NCI-H1092 (cell line): Measurements from ENCODE around the gene INPP5A.
"Not testable (repeated sequence)": the region's sequence is repeated elsewhere in the genome, so short reads cannot be mapped to it uniquely, and the experiment has no call there.

Experiments used
- DNase-seq: peaks from one replicate; lab custom pipeline; 2025; lab: John Stamatoyannopoulos, UW

INPP5A gene

DNA sequence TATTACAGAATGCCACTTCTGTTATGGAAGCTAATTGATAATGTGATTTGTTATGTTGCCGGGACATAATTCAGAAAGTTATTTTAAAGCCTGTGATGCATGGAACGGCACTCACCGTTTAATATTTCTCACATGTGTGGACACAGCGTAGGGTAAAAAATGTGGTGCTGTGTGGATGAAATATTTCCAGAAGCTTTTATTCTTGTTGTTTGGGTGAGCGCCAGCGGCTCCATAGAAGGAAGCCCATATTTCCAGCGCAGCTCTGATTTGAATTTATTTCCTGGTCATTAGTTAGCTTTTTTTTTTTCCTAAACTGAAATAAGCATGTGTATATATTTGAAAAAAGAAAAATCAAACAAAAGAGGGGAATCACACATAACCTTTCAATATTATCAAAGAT, 268.5 kb downstream of the INPP5A start:
- no peak for DNase-seq

DNA sequence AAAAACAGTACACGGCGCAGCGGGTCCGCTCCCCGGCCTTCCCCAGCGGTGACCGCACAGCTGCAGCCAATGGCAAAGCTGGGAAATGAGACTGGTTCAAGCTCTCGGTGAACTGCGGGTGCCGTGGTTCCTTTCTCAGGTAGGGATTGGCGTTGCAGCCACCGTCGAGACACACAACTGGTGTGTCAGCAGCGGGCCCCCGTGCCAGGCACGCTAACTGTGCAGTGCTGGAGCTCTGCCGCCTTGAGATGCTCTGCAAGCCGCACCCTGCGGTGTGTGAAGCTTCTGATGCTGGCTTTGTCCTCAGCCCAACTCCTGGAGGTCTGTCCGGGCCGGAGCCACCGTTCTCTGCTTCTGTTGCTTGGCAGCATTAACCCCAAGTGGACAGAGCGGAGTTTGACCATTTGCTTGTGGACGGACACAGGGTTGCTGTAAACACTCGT, 269.0 kb downstream of the INPP5A start:
- DNase-seq: no peak

- no peak for DNase-seq
These were observed 270.0 kb downstream of the INPP5A start for GRCh38 chr10:132807621-132808049.

DNA sequence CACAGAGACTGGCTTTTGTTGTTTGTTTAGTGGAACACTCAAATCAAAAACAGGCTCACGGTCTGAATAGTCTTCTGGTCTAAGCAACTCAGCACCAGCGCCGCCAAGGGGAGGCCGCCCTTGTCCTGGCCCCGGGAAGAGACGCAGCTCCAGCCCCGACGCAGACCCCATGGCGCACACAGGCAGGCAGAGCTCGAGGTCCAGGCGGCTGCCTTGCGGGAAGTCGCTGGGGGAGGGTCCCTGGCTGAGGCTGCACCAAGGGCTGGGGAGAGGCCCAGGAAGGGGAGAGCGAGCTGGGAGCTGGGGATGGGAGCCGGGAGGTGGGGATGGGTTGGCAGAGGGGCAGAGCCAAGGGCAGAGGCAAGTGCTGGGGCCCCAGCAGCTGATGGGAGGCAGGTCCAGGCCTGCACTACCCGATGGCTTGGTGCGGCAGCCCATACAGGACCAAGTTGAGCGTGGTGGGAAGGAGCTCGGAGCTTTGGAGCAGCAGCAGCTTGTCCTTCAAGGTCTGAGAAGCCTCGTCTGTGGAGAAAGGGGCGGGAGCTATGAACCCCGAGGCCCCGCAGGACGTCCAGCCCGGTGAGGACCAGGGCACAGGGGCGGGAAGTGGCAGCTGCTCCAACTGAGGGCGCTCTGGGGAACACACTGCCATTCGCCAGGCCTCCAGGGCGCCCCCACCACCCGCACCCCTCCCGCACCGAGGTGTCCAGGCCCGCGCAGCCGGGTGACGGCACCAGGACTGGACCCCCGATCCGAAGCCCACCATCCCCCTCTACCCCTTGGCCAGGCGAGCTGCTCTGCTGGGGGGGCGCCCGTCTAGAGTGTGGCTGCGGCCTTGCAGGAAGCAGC, 271.0 kb downstream of the INPP5A start:
- DNase-seq: no peak

- no peak for DNase-seq
These were observed 271.9 kb downstream of the INPP5A start for GRCh38 chr10:132809232-132810140.

DNA sequence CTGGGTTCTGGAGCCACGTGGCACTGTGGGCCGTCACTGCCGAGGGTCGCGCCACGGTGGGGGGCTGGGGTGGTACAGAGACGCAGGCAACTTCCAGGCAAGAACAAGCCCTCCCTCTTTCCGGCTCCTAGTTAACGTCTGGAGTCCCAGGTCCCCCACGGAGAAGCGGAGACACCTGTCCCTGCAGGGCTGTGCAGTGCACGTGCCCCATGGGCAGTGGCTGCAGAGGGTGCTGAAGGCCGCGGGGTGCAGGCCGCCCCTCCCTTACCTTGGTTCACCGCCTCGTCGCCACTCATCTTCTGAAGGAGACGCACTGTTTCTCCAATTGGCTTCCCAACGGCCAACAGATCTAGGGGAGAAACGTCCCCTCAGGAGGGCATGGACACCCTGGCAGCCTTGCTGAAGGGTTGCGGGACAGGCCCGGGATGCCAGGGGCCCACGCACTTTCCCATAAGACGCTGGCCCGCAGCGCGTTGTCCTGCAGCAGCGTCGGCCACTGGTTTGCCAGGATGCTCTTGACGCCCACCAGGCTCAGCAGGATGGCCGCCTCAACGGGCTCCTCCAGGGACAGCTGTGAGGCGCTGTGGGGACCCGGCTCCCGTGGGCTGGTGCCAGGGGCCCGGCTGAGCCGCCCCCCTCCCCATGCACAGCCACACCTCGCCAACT, 272.7 kb downstream of the INPP5A start:
- no peak for DNase-seq

GRCh38 chr10:132810807-132811700, 273.5 kb downstream of the INPP5A start:
- DNase-seq: no peak

GRCh38 chr10:132811891-132812481, 274.4 kb downstream of the INPP5A start:
- DNase-seq: no peak

DNA sequence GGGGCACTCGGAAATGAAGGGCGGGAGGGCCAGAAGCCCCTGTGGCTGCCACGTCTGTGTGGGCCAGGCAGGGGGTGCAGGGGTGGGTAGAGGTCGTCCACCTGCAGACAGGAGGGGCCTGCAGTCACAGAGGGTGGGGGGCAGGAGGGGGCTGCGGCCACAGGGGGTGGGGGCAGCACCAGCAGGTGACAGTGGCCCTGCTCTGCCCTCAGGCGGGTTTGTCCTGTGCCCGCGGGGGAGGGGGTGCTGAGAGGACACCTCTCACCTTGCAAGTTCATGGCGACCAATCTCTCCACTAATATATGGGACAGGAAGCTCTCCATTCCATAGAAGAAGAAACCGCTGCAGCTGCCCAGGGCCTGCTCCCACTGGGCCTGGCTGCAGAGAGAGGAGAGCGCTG, 274.9 kb downstream of the INPP5A start:
- DNase-seq: no peak

DNA sequence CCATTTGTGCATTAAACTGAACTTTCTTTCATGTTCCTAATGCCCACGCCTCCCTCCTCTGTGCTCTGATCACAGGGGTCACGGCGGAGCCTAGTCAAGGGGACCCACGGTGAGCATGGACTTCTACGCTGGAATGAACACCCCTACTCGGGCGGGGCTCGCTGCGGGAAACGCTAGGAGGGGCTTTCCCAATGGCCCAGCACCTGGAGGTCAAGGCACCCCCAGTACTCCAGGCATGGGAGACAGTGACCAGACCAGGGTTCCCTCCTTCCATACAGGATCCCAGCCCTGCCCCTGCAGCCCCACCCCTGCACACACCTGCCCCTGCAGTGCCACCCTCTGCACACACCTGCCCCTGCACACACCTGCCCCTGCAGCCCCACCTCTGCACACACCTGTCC, 275.4 kb downstream of the INPP5A start:
- no peak for DNase-seq

- no peak for DNase-seq
These were observed 276.2 kb downstream of the INPP5A start for GRCh38 chr10:132813560-132814468.

DNA sequence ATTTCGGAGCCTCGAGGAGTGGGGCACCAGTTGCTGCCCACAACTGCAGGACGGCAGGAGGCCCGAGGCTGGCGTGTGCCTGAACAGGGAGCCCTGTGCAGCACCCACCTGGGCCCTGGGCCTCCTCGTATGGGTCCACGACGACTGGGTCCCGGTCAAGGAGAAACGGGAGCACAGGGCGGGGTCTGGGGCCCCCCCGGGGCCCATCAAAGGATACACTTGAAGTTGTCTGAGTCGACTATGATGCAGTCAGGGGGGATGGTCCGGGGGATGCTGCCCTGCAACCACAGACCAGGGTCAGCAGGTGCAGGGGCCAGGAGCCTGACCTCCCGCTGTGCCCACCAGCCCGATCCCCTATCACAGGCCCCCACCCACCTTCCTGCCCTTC, 276.9 kb downstream of the INPP5A start:
- no peak for DNase-seq

DNA sequence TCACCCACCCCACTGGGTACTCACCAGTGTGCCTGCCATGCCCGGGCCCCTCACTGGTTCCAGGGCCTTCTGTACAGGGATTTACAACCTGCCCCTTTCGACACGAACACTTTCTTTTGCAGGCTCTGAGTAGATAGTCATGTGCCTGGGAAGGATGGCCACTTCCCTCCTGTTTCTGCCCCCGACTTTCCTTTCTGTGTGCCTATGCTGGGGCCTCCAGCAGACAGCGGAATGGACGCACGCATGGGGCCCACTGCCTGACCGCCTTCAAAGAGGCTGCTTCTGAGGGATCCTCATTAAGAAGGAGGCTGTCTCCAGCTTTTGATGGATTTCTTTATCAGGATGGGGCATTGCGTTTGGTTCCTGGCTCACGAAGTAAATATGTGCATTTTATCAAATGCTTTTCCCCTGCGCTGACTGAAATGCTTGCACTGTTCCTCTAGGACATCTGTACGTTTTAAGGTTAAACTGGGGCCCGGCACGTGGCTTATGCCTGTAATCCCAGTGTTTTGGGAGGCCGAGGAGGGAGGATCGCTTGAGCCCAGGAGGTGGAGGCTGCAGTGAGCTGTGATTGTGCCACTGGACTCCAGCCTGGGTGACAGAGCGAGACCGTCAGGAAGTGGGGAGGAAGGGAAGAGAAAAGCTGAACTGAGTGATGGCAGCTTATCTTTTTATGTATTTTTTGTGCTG, 277.7 kb downstream of the INPP5A start:
- no peak for DNase-seq

DNA sequence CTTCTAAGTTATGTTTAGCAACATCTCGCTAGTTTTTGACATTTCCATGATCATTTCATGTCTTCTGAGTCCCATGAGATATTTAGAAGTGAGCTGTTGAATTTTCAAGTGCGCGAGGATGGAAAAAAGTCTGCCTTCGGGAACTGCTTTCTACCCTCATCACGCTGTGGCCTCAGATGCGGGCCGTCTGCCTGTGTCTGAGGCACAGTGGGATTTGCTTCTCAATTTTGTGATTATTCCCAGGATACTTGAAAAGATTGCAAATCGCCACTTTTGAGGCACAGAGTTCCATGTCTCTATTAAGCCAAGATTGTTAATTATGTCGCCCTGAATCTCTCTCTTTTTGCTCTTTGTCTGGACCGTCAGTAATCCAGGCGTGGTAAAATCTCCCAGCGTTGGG, 279.1 kb downstream of the INPP5A start:
- DNase-seq: no peak

DNA sequence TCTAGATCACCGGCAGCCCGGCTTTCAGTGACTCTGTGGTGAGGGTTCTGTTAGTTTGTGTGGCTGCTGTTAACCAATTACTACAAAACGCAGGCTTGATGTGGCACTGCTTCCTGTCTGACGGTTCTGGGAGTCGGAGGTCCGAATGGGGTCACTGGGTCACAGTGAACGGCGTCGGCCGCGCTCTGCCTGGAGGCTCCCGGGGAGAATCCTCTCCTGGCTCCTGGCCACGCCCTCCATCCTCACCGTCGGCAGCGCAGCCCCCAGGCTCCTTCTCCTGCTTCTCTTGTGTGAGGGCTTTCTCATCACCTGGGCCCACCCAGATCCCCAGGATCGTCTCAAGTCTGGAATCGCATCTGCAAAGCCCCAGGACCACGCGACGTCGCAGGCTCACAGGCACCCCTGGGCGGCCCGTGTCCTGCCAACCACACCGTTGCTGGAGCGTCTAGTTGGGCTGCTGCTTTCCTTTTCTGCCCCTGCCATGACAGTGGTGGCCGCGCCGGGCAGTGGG, 280.2 kb downstream of the INPP5A start:
- DNase-seq: no peak

DNA sequence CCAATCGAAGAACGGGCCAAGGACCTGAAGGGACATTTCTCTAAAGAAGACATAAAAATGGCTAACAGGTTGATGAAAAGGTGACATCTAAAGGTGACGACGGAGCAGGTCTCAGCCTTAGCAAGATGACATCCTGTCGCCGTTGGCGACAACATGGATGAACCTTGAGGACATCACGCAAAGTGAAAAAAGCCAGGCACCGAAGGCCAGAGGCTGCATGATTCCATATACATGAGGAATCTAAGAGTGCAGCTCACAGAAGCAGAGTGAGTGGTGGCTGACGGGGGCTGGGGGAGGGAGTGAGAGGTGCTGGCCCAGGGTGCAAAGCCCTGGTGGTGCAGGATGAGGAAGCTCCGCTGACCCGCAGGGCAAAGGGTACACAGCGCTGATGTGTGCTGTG, 282.5 kb downstream of the INPP5A start:
- no peak for DNase-seq

DNA sequence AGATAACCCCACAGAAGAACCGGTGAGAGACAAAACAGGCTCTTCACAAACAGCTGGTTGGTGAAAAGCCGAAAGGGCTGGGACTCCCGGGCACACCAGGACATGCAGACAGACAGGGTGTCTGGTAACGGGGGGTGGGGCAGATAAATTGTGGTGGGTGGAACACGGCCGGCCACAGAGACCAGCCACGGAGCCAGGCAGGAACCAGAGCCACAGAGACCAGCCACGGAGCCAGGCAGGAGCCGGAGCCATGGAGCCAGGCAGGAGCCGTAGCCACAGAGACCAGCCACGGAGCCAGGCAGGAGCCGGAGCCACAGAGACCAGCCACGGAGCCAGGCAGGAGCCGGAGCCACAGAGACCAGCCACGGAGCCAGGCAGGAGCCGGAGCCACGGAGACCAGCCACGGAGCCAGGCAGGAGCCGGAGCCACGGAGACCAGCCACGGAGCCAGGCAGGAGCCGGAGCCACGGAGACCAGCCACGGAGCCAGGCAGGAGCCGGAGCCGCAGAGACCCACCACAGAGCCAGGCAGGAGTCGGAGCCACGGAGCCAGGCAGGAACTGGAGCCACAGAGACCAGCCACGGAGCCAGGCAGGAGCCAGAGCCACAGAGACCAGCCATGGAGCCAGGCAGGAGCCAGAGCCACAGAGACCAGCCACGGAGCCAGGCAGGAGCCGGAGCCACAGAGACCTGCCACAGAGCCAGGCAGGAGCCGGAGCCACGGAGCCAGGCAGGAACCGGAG, 288.4 kb downstream of the INPP5A start:
- not testable (repeated sequence) for DNase-seq
